HG03565 (cell line): ENCODE data around the gene ATPAF1.
"Not testable (repeated sequence)": the region's sequence is repeated elsewhere in the genome, so short reads cannot be mapped to it uniquely, and the experiment has no call there.

Experiments used
- ATAC-seq: cut with Tn5 transposase; IDR thresholded peaks from one replicate; pipeline ENCODE4 v1.9.1; 2021; ENCODE audit warnings: mild to moderate bottlenecking, moderate library complexity; ENCODE audit not compliant: unreplicated experiment

ATPAF1 gene

DNA sequence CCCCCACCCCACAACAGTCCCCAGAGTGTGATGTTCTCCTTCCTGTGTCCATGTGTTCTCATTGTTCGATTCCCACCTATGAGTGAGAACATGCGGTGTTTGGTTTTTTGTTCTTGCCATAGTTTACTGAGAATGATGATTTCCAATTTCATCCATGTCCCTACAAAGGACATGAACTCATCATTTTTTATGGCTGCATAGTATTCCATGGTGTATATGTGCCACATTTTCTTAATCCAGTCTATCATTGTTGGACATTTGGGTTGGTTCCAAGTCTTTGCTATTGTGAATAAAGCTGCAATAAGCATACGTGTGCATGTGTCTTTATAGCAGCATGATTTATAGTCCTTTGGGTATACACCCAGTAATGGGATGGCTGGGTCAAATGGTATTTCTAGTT is 17.0 kb downstream of the ATPAF1 start:
- not testable (repeated sequence) for ATAC-seq

DNA sequence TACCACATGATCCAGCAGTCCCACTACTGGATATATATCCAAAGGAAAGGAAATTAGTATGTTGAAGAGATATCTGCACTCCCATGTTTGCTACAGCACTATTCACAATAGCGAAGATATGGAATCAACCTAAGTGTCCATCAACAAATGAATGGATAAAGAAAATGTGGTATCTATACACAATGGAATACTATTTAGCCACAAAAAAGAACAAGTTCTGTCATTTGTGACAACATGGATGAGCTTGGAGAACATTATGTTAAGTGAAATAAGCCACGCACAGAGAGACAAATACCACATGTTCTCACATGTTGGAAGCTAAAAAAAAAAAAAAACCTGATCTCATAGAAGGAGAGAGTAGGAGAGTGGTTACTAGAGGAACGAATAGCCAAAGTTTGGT is 17.7 kb downstream of the ATPAF1 start:
- no peak for ATAC-seq

DNA sequence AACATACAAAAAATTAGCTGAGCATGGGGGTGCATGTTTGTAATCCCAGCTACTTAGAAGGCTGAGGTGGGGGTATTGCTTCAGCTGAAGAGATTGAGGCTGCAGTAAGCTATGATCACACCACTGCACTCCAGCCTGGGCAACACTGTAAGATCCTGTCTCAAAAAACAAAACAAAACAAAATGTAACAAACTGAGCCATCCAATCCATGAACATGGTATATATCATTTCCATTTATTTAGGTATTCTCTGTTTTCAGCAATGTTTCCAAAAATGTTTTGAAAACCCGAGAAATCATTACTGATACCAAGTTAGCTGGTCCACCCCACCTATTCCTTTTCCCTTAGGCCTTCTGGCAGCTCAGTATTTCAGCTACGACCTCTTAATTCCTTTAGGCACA is 18.4 kb downstream of the ATPAF1 start:
- no peak for ATAC-seq

DNA sequence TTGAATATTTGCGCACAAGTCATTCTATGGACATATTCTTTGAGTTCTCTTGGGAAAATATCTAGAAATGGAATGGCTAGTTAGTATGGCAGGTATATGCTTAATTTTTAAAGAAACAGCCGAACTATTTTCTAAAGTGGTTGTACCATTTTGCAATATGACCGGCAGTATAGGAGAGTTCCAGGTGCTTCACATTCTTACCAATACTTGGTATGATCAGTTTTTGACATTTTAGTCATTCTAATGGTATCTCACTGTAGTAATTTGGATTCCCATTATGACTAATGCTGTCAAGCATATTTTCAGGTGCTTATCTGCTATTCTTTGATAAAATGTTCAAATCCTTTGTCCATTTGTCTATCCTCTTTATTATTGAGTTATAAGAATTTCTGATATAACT is 20.6 kb downstream of the ATPAF1 start:
- ATAC-seq, result no peak

DNA sequence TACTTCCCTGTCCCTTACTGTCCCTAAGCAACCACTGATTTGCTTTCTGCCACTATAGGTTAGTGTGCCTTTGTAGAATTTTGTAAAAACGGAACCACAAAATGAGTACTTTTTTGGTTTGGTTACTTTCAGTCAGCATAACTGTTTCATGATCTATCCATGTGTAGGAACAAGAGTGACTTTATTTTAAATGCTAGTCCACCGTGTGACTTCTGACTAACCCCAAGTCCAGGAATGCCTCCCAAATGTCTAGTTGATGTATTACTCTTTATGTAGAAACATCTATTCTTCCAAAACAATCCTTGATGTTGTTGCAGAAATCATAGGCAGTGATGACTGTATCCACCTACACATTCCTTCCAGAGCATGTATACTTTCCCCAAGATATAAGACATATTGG is 21.3 kb downstream of the ATPAF1 start:
- no peak for ATAC-seq

DNA sequence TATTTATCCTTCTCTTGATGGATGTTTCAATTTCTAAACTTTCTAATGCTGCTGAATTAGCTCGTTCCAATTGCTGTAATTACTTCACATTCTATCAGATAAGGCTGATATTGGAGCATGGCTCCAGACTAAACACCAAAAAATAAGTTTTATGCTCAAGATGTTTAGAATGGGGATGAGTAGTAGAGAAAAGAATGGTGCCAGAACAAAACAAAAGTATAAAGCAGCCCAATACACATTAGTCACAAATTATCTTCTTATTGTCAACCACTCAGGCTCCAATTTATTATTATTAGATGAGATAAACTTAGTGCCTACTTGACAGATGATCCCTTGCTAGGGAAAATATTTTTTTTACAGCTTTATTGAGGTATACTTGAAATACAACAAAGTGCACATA is 21.8 kb downstream of the ATPAF1 start:
- no peak for ATAC-seq

DNA sequence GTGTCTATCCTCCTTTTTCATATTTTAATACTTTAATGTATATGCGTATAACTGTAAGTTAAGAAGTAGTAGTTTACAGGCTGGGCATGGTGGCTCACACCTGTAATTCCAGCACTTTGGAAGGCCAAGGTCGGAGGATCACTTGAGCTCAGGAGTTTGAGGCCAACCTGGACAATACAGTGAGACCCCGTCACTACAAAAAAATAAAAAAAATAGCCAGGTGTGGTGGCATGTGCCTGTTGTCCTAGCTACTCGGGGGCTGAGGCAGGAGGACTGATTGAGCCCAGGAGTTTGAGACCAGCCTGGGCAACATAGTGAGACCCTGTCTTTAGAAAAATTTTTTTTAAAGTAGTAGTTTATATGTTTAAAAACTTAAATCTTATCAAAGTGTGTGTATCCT is 22.3 kb downstream of the ATPAF1 start:
- ATAC-seq, result no peak

DNA sequence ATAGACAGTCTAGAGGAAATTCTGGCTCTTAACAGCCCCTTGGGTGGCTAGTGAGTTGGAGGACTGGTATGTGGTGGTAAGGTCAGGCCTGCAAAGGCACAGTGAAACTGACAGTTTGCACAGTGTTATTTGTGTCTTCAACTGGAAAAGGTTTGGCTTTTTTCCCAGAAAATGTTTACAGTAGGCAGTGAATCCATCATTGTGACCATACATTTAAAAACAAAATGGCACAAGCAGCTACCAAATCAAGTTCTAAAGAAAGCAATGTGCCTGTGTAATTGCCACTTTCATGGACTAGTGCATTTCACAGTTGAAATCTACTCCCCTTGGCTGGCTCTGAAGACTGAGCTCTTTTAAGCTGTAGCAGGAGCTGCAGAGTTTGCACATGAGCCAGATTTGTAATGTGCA is 24.8 kb downstream of the ATPAF1 start:
- ATAC-seq, result no peak

DNA sequence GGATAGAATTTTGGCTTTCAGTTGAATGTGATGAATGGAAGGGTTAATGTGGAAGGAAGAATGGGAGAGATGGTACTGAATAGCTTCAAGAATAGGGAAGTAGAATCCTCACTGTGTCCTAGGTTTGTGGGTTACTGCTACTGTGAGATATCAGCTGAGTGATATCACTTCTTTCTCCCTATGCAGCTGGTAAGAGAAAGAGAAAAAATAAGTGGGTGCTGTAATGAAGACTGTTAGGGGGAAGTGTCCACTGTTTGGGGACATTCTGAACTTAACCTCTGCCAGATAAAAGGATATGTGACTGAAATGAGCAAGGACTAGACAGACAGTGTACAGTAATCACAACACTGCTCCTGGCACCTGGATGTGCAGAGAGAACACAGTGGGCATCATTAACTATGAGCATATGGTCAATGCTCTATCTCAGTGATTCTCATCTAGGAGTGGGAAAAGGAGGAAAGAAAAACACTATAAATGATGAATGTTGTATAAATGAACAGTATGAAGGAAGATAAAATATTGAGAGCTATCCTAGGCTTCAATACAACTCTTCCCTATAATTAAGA is 26.0 kb downstream of the ATPAF1 start:
- ATAC-seq, result no peak

DNA sequence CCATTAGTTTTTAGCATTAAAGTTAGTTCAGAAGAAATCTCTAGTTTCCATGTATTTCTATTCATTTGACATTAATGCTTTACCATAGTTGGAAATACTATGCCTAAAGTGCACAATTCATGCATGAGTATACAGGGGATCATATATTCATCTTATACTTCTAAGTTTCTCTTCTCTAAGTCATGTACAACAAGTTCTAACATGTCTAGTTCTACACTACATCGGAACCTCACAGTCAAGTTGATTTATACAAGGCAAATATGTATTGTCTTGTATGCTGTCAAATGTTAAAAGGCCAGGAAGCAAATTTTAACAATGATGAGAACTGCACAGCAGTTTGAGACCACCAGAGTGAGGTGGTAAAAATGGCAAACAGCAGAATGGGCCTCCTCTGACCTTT is 28.6 kb downstream of the ATPAF1 start:
- ATAC-seq, result no peak

DNA sequence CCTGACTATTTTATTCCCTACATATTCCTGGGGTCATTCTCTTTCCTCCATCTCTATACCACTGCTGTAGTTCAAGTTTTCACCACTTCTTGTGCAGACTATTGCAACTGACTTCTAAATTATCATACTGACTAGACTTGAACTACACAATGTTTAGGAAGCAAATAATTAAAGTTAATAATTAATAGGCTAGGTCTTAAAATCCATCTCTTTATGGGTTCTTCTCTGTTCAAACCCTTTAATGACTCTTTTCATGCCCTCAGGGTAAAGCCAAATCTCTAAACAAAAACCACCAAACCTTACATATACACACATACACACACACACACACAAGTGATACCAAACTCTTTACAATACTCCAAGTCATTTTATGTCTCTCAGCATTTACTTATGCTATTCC is 29.2 kb downstream of the ATPAF1 start:
- ATAC-seq, result no peak

DNA sequence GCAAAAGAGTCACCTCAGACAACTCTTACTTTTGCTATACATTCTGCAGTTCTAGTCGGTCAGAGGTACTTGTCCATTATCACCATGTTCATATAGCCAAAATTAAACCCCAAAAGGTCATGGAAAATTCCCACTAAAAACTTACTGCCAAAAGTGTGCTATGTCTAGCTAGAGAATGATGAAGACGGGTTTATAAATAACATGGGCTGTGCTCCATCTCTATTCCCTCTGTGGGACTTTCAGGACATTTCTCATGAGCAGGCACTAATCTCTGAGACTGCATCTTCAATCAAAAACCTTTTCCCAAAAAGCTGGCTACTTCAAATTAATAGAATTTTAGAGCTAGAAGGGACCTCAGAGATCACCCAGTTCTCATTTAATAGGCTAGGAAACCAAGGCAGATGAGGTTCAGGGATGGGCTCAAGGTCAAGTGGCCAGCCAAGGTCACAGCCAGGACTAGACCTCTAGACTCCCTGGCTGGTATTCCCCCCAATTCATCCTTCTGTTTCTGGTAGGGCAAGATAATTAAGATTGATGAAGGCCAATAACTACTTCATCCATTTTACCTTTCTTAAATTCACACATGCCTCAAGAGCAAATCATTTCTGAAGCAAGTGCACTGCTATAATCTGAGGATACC is 30.6 kb downstream of the ATPAF1 start:
- no peak for ATAC-seq

DNA sequence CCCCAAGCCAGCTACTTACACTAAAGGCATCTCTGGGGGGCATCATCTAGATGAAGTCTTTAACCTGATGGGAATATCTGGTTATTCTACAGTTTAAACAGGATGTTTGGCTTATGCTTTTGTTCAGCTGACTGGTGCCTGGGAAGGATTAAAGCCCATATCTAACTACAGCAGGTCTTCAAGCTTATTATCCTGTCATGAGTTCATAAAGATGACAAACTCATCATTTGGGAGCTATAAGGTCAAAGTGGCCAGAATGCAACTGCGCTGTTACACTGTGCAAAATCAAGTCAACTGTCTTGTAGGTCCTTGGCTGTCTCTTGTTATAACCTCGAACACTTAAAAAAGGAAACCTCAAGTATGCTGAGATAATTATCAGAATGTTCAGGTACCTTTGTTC is 33.0 kb downstream of the ATPAF1 start:
- ATAC-seq, result no peak

DNA sequence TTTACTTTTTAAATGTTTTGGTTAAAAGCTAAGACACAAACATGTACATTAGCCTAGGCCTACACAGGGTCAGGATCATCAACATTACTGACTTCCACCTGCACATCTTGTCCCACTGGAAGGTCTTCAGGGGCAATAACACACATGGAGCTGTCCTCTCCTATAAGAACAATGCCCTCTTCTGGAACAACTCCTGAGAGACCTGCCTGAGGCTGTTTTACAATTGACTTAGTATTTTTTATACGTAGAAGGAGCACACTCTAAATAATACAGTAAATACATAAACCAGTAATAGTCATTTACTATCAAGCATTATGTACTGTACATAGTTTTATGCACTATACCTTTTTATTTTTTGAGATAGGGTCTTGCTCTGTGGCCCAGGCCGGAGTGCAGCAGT is 37.4 kb downstream of the ATPAF1 start:
- no peak for ATAC-seq

DNA sequence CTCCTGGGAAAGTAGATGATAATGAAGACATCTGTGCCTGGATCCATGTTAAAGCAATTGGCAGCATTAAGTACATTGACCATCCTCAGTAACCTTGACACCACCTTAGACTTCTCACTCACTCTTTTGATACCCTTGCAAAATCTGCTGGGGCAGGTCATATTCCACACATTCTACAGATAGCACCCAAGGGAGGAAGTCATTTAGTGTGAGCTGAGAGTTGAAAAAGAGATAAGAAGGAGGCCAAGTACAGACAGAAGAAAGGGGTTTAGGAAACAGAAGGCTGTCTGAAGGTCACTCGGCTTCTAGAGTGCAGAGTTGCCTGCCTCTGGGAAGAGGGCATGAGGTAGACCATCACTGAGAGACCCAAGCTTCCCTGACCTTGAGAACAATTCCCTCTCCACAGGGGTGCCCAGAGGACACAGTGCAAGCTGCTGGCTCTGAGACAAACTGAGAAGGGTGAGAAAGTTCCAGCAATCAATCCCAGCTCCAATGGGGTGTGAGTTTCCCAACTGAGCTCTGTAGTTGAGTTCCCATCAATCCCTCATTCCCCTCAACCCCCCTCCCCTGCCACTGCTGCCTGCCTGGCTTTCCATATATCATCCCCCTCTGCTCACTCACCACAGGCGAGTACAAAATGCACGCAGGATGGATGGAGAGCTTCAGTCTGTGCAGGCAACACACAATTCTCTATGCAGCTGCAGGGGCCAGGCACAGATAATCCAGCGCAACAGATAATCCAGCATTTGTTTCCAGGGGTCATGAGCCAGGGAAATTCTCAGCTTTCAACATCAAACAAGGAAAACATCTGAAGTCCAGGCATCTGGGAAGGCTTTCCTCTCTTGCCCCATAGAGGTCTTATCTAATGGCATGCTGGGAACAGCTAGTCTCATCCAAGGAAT is 44.2 kb downstream of the ATPAF1 start:
- no peak for ATAC-seq

DNA sequence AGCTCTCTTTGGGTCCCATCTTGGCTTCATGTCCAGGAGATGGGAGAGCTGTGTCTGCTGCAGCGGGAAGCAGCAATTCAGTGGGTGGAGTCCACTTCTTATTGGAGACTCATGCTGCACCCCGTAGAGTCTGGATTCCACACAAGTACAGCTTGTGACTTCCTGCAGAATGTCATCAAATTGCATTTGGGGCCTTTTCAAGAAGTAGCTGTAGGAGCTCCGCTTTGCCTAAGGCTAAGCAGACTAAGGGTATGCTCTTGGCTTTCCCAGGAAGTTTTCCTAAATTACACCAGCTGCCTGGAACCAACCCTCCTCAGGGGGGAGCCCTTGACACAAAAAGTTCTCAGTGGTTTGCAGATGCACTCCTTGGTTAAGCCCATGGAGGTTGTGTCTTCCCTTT is 45.8 kb downstream of the ATPAF1 start:
- ATAC-seq, result no peak

DNA sequence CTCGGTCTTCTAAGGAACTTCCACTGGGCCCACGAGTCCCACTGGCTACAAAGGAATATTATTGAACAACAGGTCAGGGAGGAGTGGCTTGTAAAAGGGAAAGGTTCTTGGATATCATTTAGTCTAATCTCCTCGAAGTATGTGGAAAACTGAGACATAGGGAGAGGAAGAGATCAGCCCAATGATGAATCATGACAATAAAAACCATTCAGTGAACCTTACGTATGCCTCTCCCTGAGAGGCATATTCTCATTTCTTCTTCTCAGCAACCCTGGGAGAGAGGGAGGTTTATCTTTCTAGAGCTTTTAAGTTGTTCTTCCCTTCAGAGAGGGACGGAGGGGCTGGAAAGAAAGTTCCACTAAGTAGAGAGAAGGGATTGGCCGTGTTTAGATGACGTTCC is 46.2 kb downstream of the ATPAF1 start:
- no peak for ATAC-seq

DNA sequence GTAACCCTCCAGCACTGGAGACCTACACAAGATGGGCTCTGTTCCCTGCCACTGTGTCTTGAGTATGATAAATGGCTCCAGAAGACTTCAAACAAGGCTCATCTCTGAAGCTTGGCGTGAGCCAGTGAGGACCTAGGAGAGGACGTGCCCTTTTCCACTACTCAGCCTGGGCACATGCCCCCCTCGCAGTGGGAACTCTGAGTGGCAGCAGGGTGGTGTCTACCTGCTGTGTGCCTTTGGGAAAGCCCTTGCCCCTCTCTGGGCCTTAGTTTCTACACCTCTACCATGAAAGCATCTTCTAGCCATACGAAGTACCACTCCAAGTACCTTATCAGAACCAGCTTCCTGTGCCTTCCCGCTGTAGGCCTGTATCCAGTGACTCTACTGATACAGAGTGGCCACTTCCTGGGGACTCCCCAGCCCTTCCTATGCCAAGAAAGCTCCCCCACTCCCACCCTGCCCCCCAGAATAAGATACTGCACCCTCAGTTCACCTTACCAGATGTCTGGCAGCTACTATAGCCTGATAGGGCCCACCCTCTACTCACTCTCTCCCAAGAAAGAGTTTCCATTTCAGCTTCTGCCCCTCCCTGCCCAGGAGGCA is 48.4 kb downstream of the ATPAF1 start:
- no peak for ATAC-seq

DNA sequence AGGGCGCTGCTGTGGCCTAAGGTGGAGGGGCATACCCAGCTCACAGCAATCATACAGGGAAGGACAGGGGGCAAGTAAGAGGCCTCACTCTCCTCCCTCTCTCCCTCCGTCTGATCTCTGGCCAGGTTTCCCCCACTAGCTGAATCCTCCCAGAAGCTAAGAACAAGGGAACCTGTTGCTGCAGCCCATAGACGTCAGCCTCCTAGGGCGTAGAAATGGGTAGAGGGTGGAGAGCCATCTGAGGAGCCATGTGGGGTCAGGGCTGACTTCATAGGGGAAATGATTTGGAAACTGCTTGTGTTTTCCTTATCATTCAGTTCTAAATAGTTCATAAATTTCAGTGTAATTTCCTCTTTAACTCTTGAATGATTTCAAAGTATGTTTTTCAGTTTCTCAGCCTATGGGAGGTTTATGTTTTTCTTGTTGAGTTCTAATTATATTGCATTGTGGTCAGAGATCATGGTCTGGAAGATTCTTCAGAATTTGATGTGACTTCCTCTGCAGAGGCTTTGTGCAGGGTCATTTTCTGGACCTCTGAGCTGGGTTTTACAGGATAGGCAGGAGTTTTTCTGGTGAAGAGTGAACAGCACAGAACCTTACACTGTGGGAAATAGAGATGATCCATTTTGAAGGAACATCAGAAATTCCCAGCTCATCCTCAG is 49.3 kb downstream of the ATPAF1 start:
- no peak for ATAC-seq

DNA sequence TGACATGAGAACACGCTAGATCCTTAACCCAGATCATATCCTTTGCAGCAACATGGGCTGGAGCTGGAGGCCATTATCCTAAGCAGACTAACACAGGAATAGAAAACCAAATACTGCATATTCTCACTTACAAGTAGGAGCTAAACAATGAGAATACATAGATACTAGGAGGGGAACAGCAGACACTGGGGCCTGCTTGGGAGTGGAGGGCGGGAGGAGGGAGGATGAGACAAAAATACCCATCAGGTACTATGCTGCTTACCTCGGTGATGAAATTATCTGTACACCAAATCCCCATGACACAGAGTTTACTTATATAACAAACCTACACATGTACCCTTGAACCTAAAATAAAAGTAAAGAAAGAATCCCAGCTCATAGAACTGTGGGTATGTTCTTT is 50.3 kb downstream of the ATPAF1 start:
- ATAC-seq, result no peak

DNA sequence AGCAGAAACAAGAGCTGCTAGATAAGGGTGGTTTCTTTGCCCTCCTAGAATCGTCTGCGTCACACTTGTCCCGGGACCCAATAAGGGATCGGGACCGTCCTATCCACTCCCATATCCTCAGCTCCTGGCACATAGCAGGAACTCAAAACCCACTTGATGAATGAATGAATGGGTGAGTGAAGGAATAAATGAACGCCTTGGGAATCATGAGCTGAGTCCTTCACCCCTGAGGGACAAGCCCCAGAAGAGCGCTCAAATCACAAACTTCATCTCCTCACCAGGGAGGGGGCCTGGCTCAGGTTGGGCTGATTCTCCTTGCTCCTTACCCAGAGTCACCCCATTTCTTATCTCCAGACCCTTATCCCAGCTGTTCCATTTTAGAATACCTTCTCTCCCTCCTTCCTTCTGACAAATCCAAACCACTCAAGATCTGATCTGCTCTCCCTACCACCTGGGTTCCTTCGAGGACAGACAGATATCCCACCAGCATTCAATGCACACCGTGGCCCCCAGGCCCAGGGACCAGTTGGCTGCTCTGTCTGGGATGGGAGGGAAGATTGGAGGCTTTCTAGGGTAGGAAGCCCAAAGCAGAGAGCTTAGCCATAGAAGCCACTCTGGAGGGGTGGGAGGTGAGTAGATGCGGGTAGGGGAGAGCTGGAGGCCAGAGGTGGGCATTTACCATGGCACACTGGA is 50.9 kb downstream of the ATPAF1 start:
- no peak for ATAC-seq
